Heart left ventricle (tissue), 13 donors: ENCODE data around the gene CARMIL3.

Experiments used
- CTCF ChIP-seq, 12 donors: fragments of 200-600 bp; sonication (generic) in 4 of 12; IDR thresholded peaks; one replicate each; pipeline versions ENCODE4 v1.5.0 to v1.8.0; 2018 to 2022; ENCODE audit warnings: antibody characterized with exemption in 12 of 12, mild to moderate bottlenecking in 5 of 12
- POLR2A ChIP-seq, 2 donors: fragments of 450-650 bp; IDR thresholded peaks; one replicate each; pipeline ENCODE4 v1.6.1; 2017; ENCODE audit warnings: antibody characterized with exemption in 2 of 2, mild to moderate bottlenecking in 2 of 2, moderate library complexity in 2 of 2
- donor health status: ischemic (EF 13 %, LVEDD 7.1; RV severe dilation, severe dysfunction).
- donor health status: DM: no; HTN: yes; CAD: no.
- donor health status: DM: no; HTN: no; CAD: no.
- donor health status: ischemic (EF 25% LVEDD 6.9; RV normal size, moderate dysfunction).
- donor health status: ischemic (EF 25% LVEDD 5.7; RV mildly dilated, moderate dysfunction).
- donor health status: ischemic (EF 35%, LVEDD 5.7; RV mildly dilated, moderate dysfunction).
- donor health status: nonischemic (EF 11% LVEDD 7.7; RV severe dilation, severe dysfunction).
- donor health status: DM: yes; HTN: yes; CAD: no.
- donor health status: PGD.
- donor health status: ischemic (EF 29% LVEDD 5.4; RV normal size, mild dysfunction).
- donor health status: nonischemic (EF 23%, LVEDD 6.1; RV moderate dilation, normal function).

GRCh38 chr14:24084440-24084839 is 32.6 kb downstream of the CARMIL3 start:
- TF ChIP-seq POLR2A (IDR thresholded peaks at IDR 0.05), result no peak
- no peak for TF ChIP-seq CTCF (IDR thresholded peaks at IDR 0.05)
